Coronary artery (tissue), 2 donors: ENCODE measurements around the gene FARSA.
"Not testable (repeated sequence)": the region's sequence is repeated elsewhere in the genome, so short reads cannot be mapped to it uniquely, and the experiment has no call there.

Source experiments
- DNase-seq: peaks from one replicate; pipeline ENCODE4 v3.0.0-alpha.2; 2017; ENCODE audit warnings: low spot score
- H3K27ac ChIP-seq, 2 donors: fragments of 200-600 bp; sonication (generic); one replicate each; pipeline ENCODE4 v1.5.1; 2016 to 2019
- H3K4me3 ChIP-seq: fragments of 200-600 bp; sonication (generic); 2 replicates; pipeline ENCODE4 v1.5.1; 2016; ENCODE audit warnings: mild to moderate bottlenecking, moderate library complexity
- CTCF ChIP-seq: fragments of 200-600 bp; sonication (generic); IDR thresholded peaks from one replicate; pipeline ENCODE4 v1.5.1; 2019; ENCODE audit warnings: antibody characterized with exemption

The FARSA gene

GRCh38 chr19:12953799-12954611 is 20.5 kb upstream of the FARSA start:
- Histone ChIP-seq H3K27ac (peak overlapping the region; percentile 80 to 81), H3K4me3 (no peak overlapping the region)
- DNase-seq: no peak

GRCh38 chr19:12953138-12953798 is 19.8 kb upstream of the FARSA start:
- H3K27ac ChIP-seq: peak overlapping the region; percentile 80 to 81
- no peak for DNase-seq
- H3K4me3 ChIP-seq: no peak overlapping the region
- TF ChIP-seq CTCF: no peak

More at GRCh38 chr19:12953799-12954611, 20.5 kb upstream of the FARSA start:
- TF ChIP-seq CTCF: no peak

- H3K27ac ChIP-seq: peak overlapping the region; percentile 79 to 81
- no peak overlapping the region for H3K4me3 ChIP-seq
- no peak for TF ChIP-seq CTCF
- no peak for DNase-seq
These were observed 19.1 kb upstream of the FARSA start for GRCh38 chr19:12952488-12953137.

- not testable (repeated sequence) for DNase-seq, H3K4me3 ChIP-seq
- H3K27ac ChIP-seq: peak overlapping the region; percentile 79 to 81
These were observed 18.5 kb upstream of the FARSA start for GRCh38 chr19:12952050-12952449.

- DNase-seq: no peak
- no peak overlapping the region for H3K4me3 ChIP-seq
- H3K27ac ChIP-seq: no peak overlapping the region
- TF ChIP-seq CTCF: no peak
These were observed 16.1 kb upstream of the FARSA start for GRCh38 chr19:12949363-12950283.

GRCh38 chr19:12948612-12949362 is 15.3 kb upstream of the FARSA start:
- no peak for TF ChIP-seq CTCF
- no peak overlapping the region for H3K4me3 ChIP-seq
- no peak for DNase-seq
- H3K27ac ChIP-seq: no peak overlapping the region
